ENCODE results near the gene SH3RF2.

Gene SH3RF2

GRCh38 chr5:145921211-145921610 lies 15.2 kb upstream of the SH3RF2 start:
- no peak for DNase-seq (ENCODE audit: low spot score)

GRCh38 chr5:145922059-145922458 lies 14.3 kb upstream of the SH3RF2 start:
- DNase-seq (ENCODE audit: low spot score): no peak

- DNase-seq (ENCODE audit: low spot score): peak; percentile 47
These were observed 13.0 kb upstream of the SH3RF2 start for GRCh38 chr5:145923405-145923804.

GRCh38 chr5:145924849-145925248 lies 11.5 kb upstream of the SH3RF2 start:
- no peak for DNase-seq (ENCODE audit: low spot score)

- DNase-seq (ENCODE audit: low spot score): no peak
These were observed 11.0 kb upstream of the SH3RF2 start for GRCh38 chr5:145925353-145925752.

DNA sequence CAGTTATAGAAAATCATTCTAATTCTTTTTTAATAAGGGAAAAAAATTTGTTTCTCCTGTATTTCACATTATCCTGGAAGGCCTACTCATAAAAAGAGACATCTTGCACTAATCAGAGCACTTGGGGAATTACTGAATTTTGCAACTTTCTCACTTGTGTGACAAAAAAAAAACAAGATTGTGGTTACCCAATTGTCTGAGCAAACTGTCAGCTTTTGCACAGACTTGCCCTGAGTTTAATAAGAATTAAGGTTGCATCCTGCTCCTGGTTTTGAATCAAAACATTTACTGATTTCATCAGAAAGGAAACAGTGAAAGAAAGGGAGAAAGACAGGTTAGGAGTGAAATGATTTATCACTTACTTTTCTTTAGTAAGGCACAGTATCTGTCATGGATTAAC lies 10.6 kb upstream of the SH3RF2 start:
- no peak for DNase-seq (ENCODE audit: low spot score)

DNA sequence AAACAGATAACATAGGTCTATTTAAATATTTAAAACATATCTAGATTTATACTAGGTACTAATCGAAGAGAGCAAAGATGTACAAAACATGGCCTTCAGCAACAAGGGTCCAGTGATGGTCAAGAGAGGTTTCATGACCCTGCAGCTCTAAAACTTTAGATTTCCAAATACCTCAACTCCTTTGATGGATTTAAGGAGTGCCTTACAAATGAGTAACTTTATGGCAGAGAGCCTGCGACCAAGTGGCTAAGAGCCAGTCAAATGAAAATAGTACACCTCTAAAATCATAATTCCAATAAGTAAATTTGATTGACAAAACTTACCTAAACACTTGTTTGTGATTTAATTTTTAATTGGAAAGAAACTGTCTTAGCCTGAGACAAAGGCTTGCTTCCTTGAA lies 4.7 kb upstream of the SH3RF2 start:
- DNase-seq (ENCODE audit: low spot score): no peak

GRCh38 chr5:145934276-145934675 lies 2.1 kb upstream of the SH3RF2 start:
- no peak for DNase-seq (ENCODE audit: low spot score)

DNA sequence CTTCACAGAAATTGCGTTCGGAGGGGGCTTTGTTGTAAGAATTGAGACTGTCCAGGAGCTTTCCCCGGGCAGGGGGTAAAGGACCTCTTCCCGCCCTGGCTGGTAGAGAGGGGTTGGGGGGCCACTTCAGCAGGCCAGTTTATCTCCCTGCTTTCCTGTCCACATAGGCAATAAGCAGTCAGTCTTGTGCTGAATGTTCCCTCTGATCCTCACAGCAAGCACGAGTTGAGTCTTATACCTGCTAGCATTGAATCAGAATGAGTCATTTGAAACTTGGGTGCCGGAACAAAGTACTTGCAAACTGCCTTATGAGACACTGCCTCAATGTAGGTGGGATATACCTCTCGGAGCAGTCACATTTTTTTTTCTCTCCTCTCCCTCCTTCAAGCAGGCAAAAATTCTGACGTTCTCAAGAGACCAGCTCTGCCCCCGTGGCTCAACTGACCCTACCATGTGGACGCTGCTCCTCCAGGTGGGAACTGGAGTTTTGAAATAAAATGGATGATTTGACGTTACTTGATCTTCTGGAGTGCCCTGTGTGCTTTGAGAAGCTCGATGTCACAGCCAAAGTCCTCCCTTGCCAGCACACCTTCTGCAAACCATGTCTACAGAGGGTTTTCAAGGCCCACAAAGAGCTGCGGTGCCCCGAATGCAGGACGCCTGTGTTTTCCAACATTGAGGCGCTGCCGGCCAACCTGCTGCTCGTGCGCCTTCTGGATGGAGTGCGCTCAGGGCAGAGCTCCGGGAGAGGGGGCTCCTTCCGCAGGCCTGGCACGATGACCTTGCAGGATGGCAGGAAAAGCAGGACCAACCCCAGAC lies 1.3 kb downstream of the SH3RF2 start:
- peak; percentile 67 for DNase-seq (ENCODE audit: low spot score)

- peak; percentile 73 for DNase-seq (ENCODE audit: low spot score)
These were observed 2.6 kb downstream of the SH3RF2 start for GRCh38 chr5:145938776-145939539.

- DNase-seq (ENCODE audit: low spot score): no peak
These were observed 3.2 kb downstream of the SH3RF2 start for GRCh38 chr5:145939540-145940065.

- no peak for DNase-seq (ENCODE audit: low spot score)
These were observed 4.7 kb downstream of the SH3RF2 start for GRCh38 chr5:145941096-145941447.

DNA sequence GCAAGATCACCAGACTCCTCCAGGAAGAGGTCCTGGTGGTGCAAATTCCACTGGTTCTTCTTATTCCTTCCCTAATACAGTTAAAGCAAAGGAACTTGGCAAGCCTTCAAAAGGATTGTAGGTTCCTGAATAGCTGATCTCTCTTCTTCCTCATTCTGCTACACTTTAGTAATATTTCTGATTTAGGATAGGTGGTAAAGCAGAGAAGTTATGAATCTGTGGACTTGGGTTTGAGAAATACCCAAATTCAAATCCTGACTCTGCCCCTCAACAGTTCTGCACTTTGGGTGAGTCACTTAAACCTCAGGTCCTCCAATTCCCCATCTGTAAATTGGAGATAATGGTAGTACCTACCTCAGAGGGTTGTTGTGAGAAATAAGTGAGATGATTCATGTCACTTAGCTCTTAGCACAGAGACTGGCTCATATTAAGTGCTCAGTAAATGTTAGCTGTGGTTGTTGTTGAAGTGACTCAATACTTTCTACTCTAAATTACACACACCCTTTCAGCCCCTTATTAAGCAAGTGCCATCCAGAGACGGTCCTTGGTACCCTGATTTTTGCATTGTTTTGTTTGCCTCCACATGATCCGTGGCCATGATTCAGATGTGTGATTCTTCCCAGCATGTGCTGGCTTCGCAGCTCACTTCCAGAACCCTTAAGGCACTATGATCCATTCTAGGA lies 5.2 kb downstream of the SH3RF2 start:
- no peak for DNase-seq (ENCODE audit: low spot score)

GRCh38 chr5:145942201-145942600 lies 5.8 kb downstream of the SH3RF2 start:
- no peak for DNase-seq (ENCODE audit: low spot score)

GRCh38 chr5:145942749-145943148 lies 6.4 kb downstream of the SH3RF2 start:
- DNase-seq (ENCODE audit: low spot score): no peak

GRCh38 chr5:145943674-145944121 lies 7.3 kb downstream of the SH3RF2 start:
- no peak for DNase-seq (ENCODE audit: low spot score)

DNA sequence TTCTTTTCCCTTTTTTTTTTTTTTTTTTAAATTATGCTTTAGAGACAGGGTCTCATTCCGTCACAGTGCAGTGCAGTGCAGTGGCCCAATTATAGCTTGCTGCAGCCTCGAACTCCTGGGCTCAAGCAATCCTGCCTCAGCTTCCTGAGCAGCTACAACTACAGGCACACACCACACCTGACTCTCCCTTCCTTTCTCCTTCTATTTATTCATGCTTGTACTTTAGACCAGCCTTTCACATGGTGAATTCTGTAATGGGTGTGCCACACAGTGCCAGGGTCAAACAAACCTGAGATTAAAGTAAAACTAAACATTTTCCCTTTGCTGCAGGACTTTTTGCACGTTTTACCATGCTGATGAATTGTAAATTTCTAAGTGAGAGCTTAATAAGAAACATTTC lies 8.0 kb downstream of the SH3RF2 start:
- no peak for DNase-seq (ENCODE audit: low spot score)

DNA sequence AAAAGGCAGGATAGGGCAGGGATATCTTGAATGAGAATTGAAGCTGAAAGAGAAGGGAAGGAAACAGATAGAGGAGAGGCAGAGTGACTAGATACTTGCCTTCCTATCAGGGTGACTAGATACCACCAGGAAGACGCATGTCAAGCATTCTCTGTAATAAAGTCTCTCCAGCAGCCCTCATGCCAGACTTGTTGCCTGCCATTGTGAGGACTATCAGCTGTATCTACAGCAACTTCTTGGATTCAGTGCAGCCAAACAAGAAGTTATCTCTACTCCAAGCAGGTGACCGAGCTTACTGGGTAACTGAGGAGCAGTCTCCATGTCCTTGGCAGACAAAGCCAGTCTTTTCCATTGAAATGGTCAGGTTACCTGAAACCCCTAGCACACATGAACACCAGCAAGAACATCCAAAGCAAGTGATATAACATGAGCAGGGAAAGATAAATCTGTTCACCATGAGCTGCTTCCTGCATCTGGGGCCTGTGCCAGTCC lies 9.3 kb downstream of the SH3RF2 start:
- no peak for DNase-seq (ENCODE audit: low spot score)

DNA sequence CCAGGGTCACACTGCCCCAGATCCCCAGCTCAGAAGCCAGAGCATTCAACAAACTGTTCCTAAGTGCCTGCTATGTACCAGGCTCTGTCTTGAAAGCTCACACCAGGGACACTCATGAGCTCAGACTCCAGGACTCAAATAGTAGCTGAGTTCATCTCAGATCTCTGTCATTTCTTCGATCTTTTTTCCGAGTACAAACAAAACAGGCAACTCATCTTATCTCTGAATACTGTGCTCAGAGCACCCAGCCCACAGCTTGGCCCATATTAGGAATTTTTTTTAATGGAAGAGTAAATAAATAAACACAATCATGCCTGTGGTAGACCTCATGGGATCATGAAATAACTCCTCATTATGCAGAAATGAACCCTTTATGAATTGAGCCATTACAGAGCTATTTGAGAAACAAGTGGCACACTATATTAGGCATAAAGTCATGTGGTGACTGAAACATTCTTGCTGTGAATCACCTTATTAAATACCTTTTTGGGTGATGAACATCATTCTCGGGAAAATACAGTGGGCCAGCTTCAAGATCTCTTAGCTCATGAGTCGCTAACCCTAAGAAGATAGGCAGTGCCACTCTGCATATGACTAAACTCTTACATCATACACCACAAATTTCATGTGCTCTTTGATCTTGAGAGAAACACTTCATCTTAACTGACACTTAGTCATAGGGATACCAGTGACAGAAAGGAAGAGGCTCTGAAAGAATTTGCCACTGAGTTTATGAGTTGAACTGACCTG lies 9.9 kb downstream of the SH3RF2 start:
- DNase-seq (ENCODE audit: low spot score): no peak

GRCh38 chr5:145947581-145947980 lies 11.2 kb downstream of the SH3RF2 start:
- DNase-seq (ENCODE audit: low spot score): no peak

- no peak for DNase-seq (ENCODE audit: low spot score)
These were observed 11.7 kb downstream of the SH3RF2 start for GRCh38 chr5:145948047-145948446.

DNA sequence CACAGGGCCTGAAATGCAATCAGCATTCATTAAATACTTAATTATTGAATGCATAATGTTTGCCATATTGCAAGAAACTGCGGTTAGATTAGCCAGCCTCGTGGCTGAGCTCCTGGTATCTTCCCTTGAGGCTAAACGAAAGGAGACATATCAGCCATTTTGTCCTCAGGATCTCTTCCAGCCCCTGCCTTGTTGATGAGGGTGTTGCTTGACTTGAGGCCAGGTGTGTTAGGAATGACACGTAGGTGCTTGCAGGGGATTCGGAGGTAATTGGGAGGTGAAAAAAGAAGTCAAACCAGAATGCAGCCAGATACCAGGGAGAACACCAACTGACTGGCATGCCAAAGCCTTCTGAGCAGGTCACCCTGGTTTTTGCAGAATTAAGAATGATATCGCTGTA lies 12.5 kb downstream of the SH3RF2 start:
- no peak for DNase-seq (ENCODE audit: low spot score)
